ENCODE measurements around the gene IL1RAPL1. TPM values are rescaled to one million over a fixed set of nuclear protein-coding genes. Genes with fewer than 3 reads are reported as not detected.

Gene IL1RAPL1
- total and polyA plus RNA-seq, 9 of the 15 experiments (the other 6 are each of a cell fraction or from before 2014, with no cell fraction given): 0.04 to 0.07 (median 0.04) TPM; not detected in 6

DNA sequence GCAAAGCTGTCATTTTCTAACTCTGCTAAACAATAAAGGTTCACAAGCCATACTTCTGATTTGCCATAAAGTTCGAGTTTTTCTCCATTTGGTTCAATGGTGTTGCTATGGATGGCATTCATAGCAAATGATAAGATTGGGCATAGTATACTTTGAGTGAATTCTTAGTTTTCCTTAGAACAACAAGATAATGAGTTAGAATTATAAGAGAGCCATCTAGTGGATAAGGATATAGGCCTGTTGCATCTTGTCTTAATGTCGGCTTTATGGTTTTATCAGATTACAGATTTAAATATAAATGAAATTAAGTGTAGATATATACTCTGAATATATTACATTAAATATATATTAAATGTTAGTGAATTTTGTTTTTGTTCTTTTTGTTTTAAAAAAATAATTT is 644.6 kb downstream of the IL1RAPL1 start:
- Histone ChIP-seq H3K9me1 (ENCODE audit: control insufficient read depth, insufficient read depth, low read length) (no peaks in the 10 kb centered on the region), H2AFZ (ENCODE audit: low read depth, low read length) (no peak overlapping the region), H3K9me3 (replicated peaks; ENCODE audit: control insufficient read depth, insufficient read depth, low read depth, low read length) (no peaks in the 10 kb centered on the region), H3K79me2 (ENCODE audit: control insufficient read depth, insufficient read depth, low read length) (no peaks in the 10 kb centered on the region), H3K36me3 (ENCODE audit: control insufficient read depth, insufficient read depth, low read length) (no peaks in the 10 kb centered on the region), H4K20me1 (replicated peaks; ENCODE audit: control insufficient read depth, insufficient read depth, low read length) (no peaks in the 10 kb centered on the region), H3K4me3 (no peak overlapping the region), H3K27ac (ENCODE audit: extremely low read depth, low read depth, low read length) (no peak overlapping the region), H3K9ac (ENCODE audit: insufficient read depth in 1 of 2, low read depth in 2 of 2, low read length in 2 of 2) (no peak overlapping the region), H3K4me2 (ENCODE audit: insufficient read depth, low read length) (no peak overlapping the region), H3K27me3 (ENCODE audit: control insufficient read depth in 2 of 2, insufficient read depth in 2 of 2, low read length in 2 of 2) (no peaks in the 10 kb centered on the region), H3K4me1 (replicated peaks in 1 of 2; ENCODE audit: control insufficient read depth in 2 of 2, insufficient read depth in 2 of 2, low read length in 2 of 2) (no peaks in the 10 kb centered on the region)
- in situ Hi-C loops (cut with MboI): no loop called here
- no peak for DNase-seq (ENCODE audit: extremely low read depth in 1 of 4, low spot score in 3 of 4)
- no TSS peak for BruUV-seq (replicated peaks)
- 0% methylated on average over 2 of the region's 2 CpGs for WGBS (ENCODE audit: insufficient coverage, low coverage, missing lambda C conversion rate)
- POLR2A ChIA-PET: no interaction called here
- CTCF ChIA-PET (ENCODE audit: low intra/inter-chr PET ratio): no interaction called here
- intact Hi-C loops (cut with micrococcal nuclease): no loop called here
- no peak for ATAC-seq
- no peak for FAIRE-seq
- TF ChIP-seq, protein P1, sequence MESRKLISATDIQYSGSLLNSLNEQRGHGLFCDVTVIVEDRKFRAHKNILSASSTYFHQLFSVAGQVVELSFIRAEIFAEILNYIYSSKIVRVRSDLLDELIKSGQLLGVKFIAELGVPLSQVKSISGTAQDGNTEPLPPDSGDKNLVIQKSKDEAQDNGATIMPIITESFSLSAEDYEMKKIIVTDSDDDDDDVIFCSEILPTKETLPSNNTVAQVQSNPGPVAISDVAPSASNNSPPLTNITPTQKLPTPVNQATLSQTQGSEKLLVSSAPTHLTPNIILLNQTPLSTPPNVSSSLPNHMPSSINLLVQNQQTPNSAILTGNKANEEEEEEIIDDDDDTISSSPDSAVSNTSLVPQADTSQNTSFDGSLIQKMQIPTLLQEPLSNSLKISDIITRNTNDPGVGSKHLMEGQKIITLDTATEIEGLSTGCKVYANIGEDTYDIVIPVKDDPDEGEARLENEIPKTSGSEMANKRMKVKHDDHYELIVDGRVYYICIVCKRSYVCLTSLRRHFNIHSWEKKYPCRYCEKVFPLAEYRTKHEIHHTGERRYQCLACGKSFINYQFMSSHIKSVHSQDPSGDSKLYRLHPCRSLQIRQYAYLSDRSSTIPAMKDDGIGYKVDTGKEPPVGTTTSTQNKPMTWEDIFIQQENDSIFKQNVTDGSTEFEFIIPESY (CRISPR knock-in tag; IDR thresholded peaks at IDR 0.05): no peak
- TF ChIP-seq POLR2AphosphoS5 (IDR thresholded peaks at IDR 0.05; ENCODE audit: control insufficient read depth, insufficient read depth, low read depth, low read length) (no peak), SMAD3 (CRISPR knock-in tag; conservative IDR thresholded peaks at IDR 0.05) (no peak), ZNF184 (CRISPR knock-in tag; IDR thresholded peaks at IDR 0.05) (no peak), MTF1 (CRISPR knock-in tag; IDR thresholded peaks at IDR 0.05; ENCODE audit: borderline replicate concordance) (no peak), MAFK (IDR thresholded peaks at IDR 0.05; ENCODE audit: low read length) (no peak), NCOA2 (IDR thresholded peaks at IDR 0.05; ENCODE audit: partially characterized antibody in 2 of 2) (no peak), PRMT5 (CRISPR knock-in tag; IDR thresholded peaks at IDR 0.05) (no peak), SRSF3 (IDR thresholded peaks at IDR 0.05; ENCODE audit: insufficient read depth, low read length) (no peak), POLR2AphosphoS2 (IDR thresholded peaks at IDR 0.05; ENCODE audit: low read length) (no peak)
- TF ChIP-seq, protein P2, sequence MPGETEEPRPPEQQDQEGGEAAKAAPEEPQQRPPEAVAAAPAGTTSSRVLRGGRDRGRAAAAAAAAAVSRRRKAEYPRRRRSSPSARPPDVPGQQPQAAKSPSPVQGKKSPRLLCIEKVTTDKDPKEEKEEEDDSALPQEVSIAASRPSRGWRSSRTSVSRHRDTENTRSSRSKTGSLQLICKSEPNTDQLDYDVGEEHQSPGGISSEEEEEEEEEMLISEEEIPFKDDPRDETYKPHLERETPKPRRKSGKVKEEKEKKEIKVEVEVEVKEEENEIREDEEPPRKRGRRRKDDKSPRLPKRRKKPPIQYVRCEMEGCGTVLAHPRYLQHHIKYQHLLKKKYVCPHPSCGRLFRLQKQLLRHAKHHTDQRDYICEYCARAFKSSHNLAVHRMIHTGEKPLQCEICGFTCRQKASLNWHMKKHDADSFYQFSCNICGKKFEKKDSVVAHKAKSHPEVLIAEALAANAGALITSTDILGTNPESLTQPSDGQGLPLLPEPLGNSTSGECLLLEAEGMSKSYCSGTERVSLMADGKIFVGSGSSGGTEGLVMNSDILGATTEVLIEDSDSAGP (CRISPR knock-in tag; IDR thresholded peaks at IDR 0.05): no peak
- TF ChIP-seq, protein P3, sequence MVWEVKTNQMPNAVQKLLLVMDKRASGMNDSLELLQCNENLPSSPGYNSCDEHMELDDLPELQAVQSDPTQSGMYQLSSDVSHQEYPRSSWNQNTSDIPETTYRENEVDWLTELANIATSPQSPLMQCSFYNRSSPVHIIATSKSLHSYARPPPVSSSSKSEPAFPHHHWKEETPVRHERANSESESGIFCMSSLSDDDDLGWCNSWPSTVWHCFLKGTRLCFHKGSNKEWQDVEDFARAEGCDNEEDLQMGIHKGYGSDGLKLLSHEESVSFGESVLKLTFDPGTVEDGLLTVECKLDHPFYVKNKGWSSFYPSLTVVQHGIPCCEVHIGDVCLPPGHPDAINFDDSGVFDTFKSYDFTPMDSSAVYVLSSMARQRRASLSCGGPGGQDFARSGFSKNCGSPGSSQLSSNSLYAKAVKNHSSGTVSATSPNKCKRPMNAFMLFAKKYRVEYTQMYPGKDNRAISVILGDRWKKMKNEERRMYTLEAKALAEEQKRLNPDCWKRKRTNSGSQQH (CRISPR knock-in tag; IDR thresholded peaks at IDR 0.05): no peak
- TF ChIP-seq, protein P4, sequence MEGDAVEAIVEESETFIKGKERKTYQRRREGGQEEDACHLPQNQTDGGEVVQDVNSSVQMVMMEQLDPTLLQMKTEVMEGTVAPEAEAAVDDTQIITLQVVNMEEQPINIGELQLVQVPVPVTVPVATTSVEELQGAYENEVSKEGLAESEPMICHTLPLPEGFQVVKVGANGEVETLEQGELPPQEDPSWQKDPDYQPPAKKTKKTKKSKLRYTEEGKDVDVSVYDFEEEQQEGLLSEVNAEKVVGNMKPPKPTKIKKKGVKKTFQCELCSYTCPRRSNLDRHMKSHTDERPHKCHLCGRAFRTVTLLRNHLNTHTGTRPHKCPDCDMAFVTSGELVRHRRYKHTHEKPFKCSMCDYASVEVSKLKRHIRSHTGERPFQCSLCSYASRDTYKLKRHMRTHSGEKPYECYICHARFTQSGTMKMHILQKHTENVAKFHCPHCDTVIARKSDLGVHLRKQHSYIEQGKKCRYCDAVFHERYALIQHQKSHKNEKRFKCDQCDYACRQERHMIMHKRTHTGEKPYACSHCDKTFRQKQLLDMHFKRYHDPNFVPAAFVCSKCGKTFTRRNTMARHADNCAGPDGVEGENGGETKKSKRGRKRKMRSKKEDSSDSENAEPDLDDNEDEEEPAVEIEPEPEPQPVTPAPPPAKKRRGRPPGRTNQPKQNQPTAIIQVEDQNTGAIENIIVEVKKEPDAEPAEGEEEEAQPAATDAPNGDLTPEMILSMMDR (IDR thresholded peaks at IDR 0.05 in 2 of 3, conservative IDR thresholded peaks at IDR 0.05 in 1 of 3; ENCODE audit: insufficient read depth in 2 of 3, low read depth in 1 of 3, low read length in 3 of 3): no peak
- TF ChIP-seq, protein P5, sequence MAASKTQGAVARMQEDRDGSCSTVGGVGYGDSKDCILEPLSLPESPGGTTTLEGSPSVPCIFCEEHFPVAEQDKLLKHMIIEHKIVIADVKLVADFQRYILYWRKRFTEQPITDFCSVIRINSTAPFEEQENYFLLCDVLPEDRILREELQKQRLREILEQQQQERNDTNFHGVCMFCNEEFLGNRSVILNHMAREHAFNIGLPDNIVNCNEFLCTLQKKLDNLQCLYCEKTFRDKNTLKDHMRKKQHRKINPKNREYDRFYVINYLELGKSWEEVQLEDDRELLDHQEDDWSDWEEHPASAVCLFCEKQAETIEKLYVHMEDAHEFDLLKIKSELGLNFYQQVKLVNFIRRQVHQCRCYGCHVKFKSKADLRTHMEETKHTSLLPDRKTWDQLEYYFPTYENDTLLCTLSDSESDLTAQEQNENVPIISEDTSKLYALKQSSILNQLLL (CRISPR knock-in tag; IDR thresholded peaks at IDR 0.05; ENCODE audit: borderline replicate concordance): no peak

Data from K562 (cell line).